Measurements from ENCODE around the gene HSD17B2. TPM values are rescaled to one million over a fixed set of nuclear protein-coding genes. Genes with fewer than 3 reads are reported as not detected.
A peak's percentile ranks its signal among the peaks of the same experiment; 100 is the strongest.

Gene HSD17B2
- total and polyA plus RNA-seq, 2 of the 4 experiments (the other 2 are of a cell fraction) = 0.12 to 0.18 TPM

DNA sequence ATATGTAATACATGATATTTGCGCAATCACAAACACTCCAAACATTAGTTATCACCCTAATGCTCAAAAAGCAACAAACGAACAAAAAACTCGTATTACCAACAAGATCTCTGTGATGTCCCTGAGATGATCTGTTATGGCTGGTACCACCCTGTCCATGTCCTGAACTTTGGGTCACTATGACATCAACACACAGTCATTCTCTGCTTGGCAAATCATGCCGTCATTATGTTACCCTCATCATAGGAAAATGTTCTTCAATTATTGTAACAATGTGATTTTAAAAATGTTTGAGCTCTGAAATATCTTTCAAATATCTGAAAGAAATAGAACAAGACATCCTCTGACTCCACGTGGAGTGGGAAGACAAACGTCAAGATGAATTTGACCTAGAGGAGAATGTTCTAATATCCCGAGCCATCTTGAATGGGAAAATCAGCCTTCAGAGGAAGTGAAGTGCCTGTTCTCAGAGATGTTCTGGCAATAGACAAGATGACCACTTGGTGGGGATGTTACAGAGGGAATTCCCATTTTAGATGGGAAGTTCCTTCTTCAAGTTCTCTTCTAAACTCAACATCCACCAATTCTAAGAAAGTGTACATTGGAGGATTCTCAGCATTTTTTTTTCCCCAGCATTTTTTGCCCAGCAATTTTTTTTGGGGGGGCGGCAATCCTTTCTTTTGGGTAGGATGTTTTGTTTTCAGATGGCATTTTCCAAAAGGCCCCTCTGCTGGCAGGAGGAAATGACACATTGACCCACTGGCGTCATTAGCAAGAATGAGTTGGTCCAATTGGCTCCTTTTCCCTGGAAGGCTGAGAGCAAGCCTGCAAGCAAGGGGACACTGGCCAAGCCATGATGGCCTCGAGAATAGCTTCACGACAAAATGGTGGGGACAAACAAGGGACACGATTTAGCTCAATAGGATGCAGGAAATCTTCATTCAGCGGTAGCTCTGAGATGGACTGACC is 3.7 kb upstream of the HSD17B2 start:
- peak overlapping the region; percentile 45; the same call in 1 of the 2 replicates for H3K4ac ChIP-seq (ENCODE audit: low read depth, low read length)
- no peak overlapping the region for H2AFZ ChIP-seq (replicated peaks; ENCODE audit: low read length, poor library complexity)
- no peaks in the 10 kb centered on the region for H3K9me3 ChIP-seq (ENCODE audit: control insufficient read depth, insufficient read depth, low read length)
- peaks cover 5% of the 10 kb centered on the region; the same call in 1 of the 2 replicates for H3K27me3 ChIP-seq (ENCODE audit: control insufficient read depth, insufficient read depth, low read length)
- no peak overlapping the region for H3K4me2 ChIP-seq (ENCODE audit: low read depth, low read length)
- H2BK5ac ChIP-seq (ENCODE audit: low read depth, low read length, poor library complexity, severe bottlenecking) = no peak overlapping the region
- WGBS, 2 experiments (ENCODE audit: extremely low coverage in 2 of 2, insufficient read length in 1 of 2) = 51% methylated on average over 4 of the region's 13 CpGs; no CpG with 5 or more reads in 1 of the 2 experiments
- H2AK5ac ChIP-seq (ENCODE audit: low read depth, low read length) = peak overlapping the region; percentile 49
- ChIA-PET CTCF (interaction anchor here (0.7 to 1.6 kb wide), 7 partner anchors 9 to 204 kb away, joined by 3 to 9 read pairs (median 4); no protein-coding TSS in a partner anchor), POLR2A (ENCODE audit: unreplicated experiment) (no interaction called here)
- H3K14ac ChIP-seq (replicated peaks; ENCODE audit: low read depth, low read length) = 0 out of 2 replicates have a peak overlapping the region, but pooled peaks have one; percentile 52
- peak overlapping the region; percentile 66 for H3K27ac ChIP-seq (ENCODE audit: insufficient read depth, low read length)
- H2BK15ac ChIP-seq (ENCODE audit: low read depth, low read length) = peak overlapping the region; percentile 27; the same call in 1 of the 3 replicates
- H2BK20ac ChIP-seq (ENCODE audit: low read depth, low read length) = peak overlapping the region; percentile 81; the same call in 1 of the 2 replicates
- BruUV-seq (replicated peaks) = no TSS peak
- H3K9me1 ChIP-seq (ENCODE audit: insufficient read depth, low read length) = 0 out of 2 replicates have a peak, but pooled peaks cover 3% of the 10 kb centered on the region
- H4K8ac ChIP-seq (ENCODE audit: low read depth in 2 of 2, low read length in 2 of 2) = peak overlapping the region in 1 of 2 experiments; percentile 65; a peak in 2 of 4 replicates
- H3K23ac ChIP-seq (ENCODE audit: low read depth, low read length) = no peak overlapping the region
- no peak overlapping the region; the same call in 1 of the 2 replicates for H3K9ac ChIP-seq (ENCODE audit: low read depth, low read length)
- peak overlapping the region; percentile 26; the same call in 1 of the 2 replicates for H4K91ac ChIP-seq (ENCODE audit: insufficient read depth, low read depth, low read length)
- H3K18ac ChIP-seq (ENCODE audit: low read depth, low read length) = peak overlapping the region; percentile 20
- DNase-seq (peak; percentile 72), ATAC-seq (ENCODE audit: low read depth) (peak; percentile 82)
- H4K5ac ChIP-seq (ENCODE audit: low read depth, low read length) = peak overlapping the region; percentile 31; the same call in 1 of the 2 replicates
- no peak overlapping the region for H2AK9ac ChIP-seq (replicated peaks; ENCODE audit: low read depth, low read length, poor library complexity)
- dilution Hi-C loops (cut with HindIII; ENCODE audit: low sequenced_read_pairs, unreplicated experiment) (no loop called here), in situ Hi-C loops (cut with MboI; ENCODE audit: low sequenced_read_pairs) (loop anchor here (5.0 kb wide), 1 partner anchor 196 kb away; no protein-coding TSS in a partner anchor), intact Hi-C loops (cut with micrococcal nuclease) (loop anchor here (1.0 to 2.0 kb wide), 4 partner anchors 139 to 425 kb away; partner anchors contain the start of gene MPHOSPH6)
- H3K4me1 ChIP-seq (ENCODE audit: control insufficient read depth, insufficient read depth, low read length) = peaks cover 8% of the 10 kb centered on the region
- no peaks in the 10 kb centered on the region for H4K20me1 ChIP-seq (ENCODE audit: insufficient read depth, low read length)
- H3K4me3 ChIP-seq (ENCODE audit: insufficient read depth, low read depth, low read length) = no peak overlapping the region
- no peak overlapping the region for H3K56ac ChIP-seq (ENCODE audit: extremely low read depth, insufficient read depth, low read length)
- H2BK120ac ChIP-seq (ENCODE audit: low read depth, low read length) = peak overlapping the region; percentile 86
- H3K36me3 ChIP-seq (ENCODE audit: control insufficient read depth, insufficient read depth, low read length) = no peaks in the 10 kb centered on the region
- no peaks in the 10 kb centered on the region for H3K79me1 ChIP-seq (ENCODE audit: low read depth in 1 of 2, low read length in 2 of 2)
- TF ChIP-seq RAD21 (IDR thresholded peaks at IDR 0.05; ENCODE audit: low read length) (peak; percentile 68), FOS (IDR thresholded peaks at IDR 0.05; ENCODE audit: low read depth, low read length) (no peak), CEBPB (IDR thresholded peaks at IDR 0.05; ENCODE audit: low read depth, low read length) (peak; percentile 47), RFX5 (IDR thresholded peaks at IDR 0.05; ENCODE audit: low read depth, low read length) (no peak), CHD1 (IDR thresholded peaks at IDR 0.05; ENCODE audit: low read depth, low read length) (no peak), MXI1 (IDR thresholded peaks at IDR 0.05; ENCODE audit: borderline replicate concordance, low read depth, low read length) (no peak), MAZ (IDR thresholded peaks at IDR 0.05; ENCODE audit: borderline replicate concordance, low read depth, low read length) (no peak), POLR2A (IDR thresholded peaks at IDR 0.05; ENCODE audit: low read depth, low read length) (no peak), BHLHE40 (IDR thresholded peaks at IDR 0.05; ENCODE audit: low read depth, low read length) (no peak), NFE2L2 (IDR thresholded peaks at IDR 0.05; ENCODE audit: low read depth, low read length) (no peak), MAFK (IDR thresholded peaks at IDR 0.05; ENCODE audit: low read depth, low read length) (no peak), SMC3 (IDR thresholded peaks at IDR 0.05; ENCODE audit: low read depth, low read length) (peak; percentile 41)
- TF ChIP-seq, protein P1, sequence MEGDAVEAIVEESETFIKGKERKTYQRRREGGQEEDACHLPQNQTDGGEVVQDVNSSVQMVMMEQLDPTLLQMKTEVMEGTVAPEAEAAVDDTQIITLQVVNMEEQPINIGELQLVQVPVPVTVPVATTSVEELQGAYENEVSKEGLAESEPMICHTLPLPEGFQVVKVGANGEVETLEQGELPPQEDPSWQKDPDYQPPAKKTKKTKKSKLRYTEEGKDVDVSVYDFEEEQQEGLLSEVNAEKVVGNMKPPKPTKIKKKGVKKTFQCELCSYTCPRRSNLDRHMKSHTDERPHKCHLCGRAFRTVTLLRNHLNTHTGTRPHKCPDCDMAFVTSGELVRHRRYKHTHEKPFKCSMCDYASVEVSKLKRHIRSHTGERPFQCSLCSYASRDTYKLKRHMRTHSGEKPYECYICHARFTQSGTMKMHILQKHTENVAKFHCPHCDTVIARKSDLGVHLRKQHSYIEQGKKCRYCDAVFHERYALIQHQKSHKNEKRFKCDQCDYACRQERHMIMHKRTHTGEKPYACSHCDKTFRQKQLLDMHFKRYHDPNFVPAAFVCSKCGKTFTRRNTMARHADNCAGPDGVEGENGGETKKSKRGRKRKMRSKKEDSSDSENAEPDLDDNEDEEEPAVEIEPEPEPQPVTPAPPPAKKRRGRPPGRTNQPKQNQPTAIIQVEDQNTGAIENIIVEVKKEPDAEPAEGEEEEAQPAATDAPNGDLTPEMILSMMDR (conservative IDR thresholded peaks at IDR 0.05; ENCODE audit: low read depth, low read length) = peak; percentile 62
- TF ChIP-seq, protein P2, sequence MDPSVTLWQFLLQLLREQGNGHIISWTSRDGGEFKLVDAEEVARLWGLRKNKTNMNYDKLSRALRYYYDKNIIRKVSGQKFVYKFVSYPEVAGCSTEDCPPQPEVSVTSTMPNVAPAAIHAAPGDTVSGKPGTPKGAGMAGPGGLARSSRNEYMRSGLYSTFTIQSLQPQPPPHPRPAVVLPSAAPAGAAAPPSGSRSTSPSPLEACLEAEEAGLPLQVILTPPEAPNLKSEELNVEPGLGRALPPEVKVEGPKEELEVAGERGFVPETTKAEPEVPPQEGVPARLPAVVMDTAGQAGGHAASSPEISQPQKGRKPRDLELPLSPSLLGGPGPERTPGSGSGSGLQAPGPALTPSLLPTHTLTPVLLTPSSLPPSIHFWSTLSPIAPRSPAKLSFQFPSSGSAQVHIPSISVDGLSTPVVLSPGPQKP (IDR thresholded peaks at IDR 0.05; ENCODE audit: borderline replicate concordance, low read depth, low read length) = no peak

All from IMR-90 (cell line).